Mononuclear cell (primary cell): Measurements from ENCODE around the gene CHRND. TPM values are rescaled to one million over a fixed set of nuclear protein-coding genes. Genes with fewer than 3 reads are reported as not detected.

ENCODE experiments used
- H3K27me3 ChIP-seq: 2 replicates; pipeline ENCODE4 v1.6.0; 2011; ENCODE audit warnings: low read length, control low read depth; ENCODE audit not compliant: insufficient read depth
- H3K4me1 ChIP-seq: 2 replicates; pipeline ENCODE4 v1.5.1; 2011; ENCODE audit warnings: mild to moderate bottlenecking, low read length, control low read depth; ENCODE audit not compliant: insufficient read depth
- H3K4me3 ChIP-seq: 2 replicates; pipeline ENCODE4 v1.5.1; 2011; ENCODE audit warnings: mild to moderate bottlenecking, low read length, moderate library complexity
- H3K9me3 ChIP-seq: 2 replicates; pipeline ENCODE4 v1.5.1; 2011; ENCODE audit warnings: low read depth, mild to moderate bottlenecking, control low read depth, low read length
- total RNA-seq: library from RNA; depleted of rRNA; stranded (reverse); fragments of >200 nt; gene quantifications from one replicate; pipeline ENCODE4 v1.2.3, GENCODE V29; 2012

CHRND gene
- total RNA-seq, 1 donor: not detected

GRCh38 chr2:232537499-232537898, 11.5 kb downstream of the CHRND start:
- Histone ChIP-seq H3K4me1 (peaks cover 15% of the 10 kb centered on the region), H3K9me3 (no peaks in the 10 kb centered on the region), H3K27me3 (no peaks in the 10 kb centered on the region), H3K4me3 (no peak overlapping the region)

GRCh38 chr2:232538671-232539070, 12.7 kb downstream of the CHRND start:
- H3K4me1 ChIP-seq: peaks cover 15% of the 10 kb centered on the region
- H3K27me3 ChIP-seq: no peaks in the 10 kb centered on the region
- no peaks in the 10 kb centered on the region for H3K9me3 ChIP-seq
- H3K4me3 ChIP-seq: no peak overlapping the region

GRCh38 chr2:232539298-232540231, 13.6 kb downstream of the CHRND start, which contains the start of gene CHRNG:
Gene CHRNG, plus strand, starts transcription at chr2:232539692. Its CDS starts 56 bp downstream, at chr2:232539748.
- Histone ChIP-seq H3K4me3 (no peak within 1 kb of the TSS), H3K4me1 (peaks cover 15% of the 10 kb centered on the region), H3K27me3 (no peaks in the 10 kb centered on the region), H3K9me3 (no peaks in the 10 kb centered on the region)

- no peaks in the 10 kb centered on the region for H3K27me3 ChIP-seq
- H3K4me1 ChIP-seq: peaks cover 15% of the 10 kb centered on the region
- H3K9me3 ChIP-seq: no peaks in the 10 kb centered on the region
Observed at GRCh38 chr2:232540441-232541041, 14.6 kb downstream of the CHRND start.

GRCh38 chr2:232541195-232541960, 15.4 kb downstream of the CHRND start:
- no peak overlapping the region for H3K4me3 ChIP-seq
- peaks cover 21% of the 10 kb centered on the region for H3K4me1 ChIP-seq
- H3K9me3 ChIP-seq: no peaks in the 10 kb centered on the region
- H3K27me3 ChIP-seq: no peaks in the 10 kb centered on the region

More at GRCh38 chr2:232540441-232541041, 14.6 kb downstream of the CHRND start:
- H3K4me3 ChIP-seq: no peak overlapping the region

- H3K27me3 ChIP-seq: no peaks in the 10 kb centered on the region
- peaks cover 28% of the 10 kb centered on the region for H3K4me1 ChIP-seq
- no peak overlapping the region for H3K4me3 ChIP-seq
- H3K9me3 ChIP-seq: no peaks in the 10 kb centered on the region
Observed at GRCh38 chr2:232541961-232542714, 16.2 kb downstream of the CHRND start.

GRCh38 chr2:232542715-232543467, 16.9 kb downstream of the CHRND start:
- Histone ChIP-seq H3K9me3 (no peaks in the 10 kb centered on the region), H3K4me1 (peaks cover 36% of the 10 kb centered on the region), H3K4me3 (no peak overlapping the region), H3K27me3 (no peaks in the 10 kb centered on the region)

GRCh38 chr2:232543491-232543890, 17.5 kb downstream of the CHRND start:
- H3K9me3 ChIP-seq: no peaks in the 10 kb centered on the region
- H3K4me1 ChIP-seq: peaks cover 31% of the 10 kb centered on the region
- no peak overlapping the region for H3K4me3 ChIP-seq
- H3K27me3 ChIP-seq: no peaks in the 10 kb centered on the region

GRCh38 chr2:232543928-232544631, 18.1 kb downstream of the CHRND start:
- Histone ChIP-seq H3K9me3 (no peaks in the 10 kb centered on the region), H3K4me1 (peaks cover 28% of the 10 kb centered on the region), H3K27me3 (no peaks in the 10 kb centered on the region), H3K4me3 (no peak overlapping the region)

- H3K4me1 ChIP-seq: peaks cover 29% of the 10 kb centered on the region
- H3K4me3 ChIP-seq: no peak overlapping the region
- no peaks in the 10 kb centered on the region for H3K27me3 ChIP-seq
- H3K9me3 ChIP-seq: no peaks in the 10 kb centered on the region
Observed at GRCh38 chr2:232544674-232545073, 18.7 kb downstream of the CHRND start.

GRCh38 chr2:232545511-232546375, 19.8 kb downstream of the CHRND start:
- Histone ChIP-seq H3K4me3 (no peak overlapping the region), H3K9me3 (no peaks in the 10 kb centered on the region), H3K27me3 (no peaks in the 10 kb centered on the region)

GRCh38 chr2:232547991-232548390, 22.0 kb downstream of the CHRND start:
- Histone ChIP-seq H3K4me3 (no peak overlapping the region), H3K4me1 (peaks cover 47% of the 10 kb centered on the region), H3K27me3 (no peaks in the 10 kb centered on the region), H3K9me3 (no peaks in the 10 kb centered on the region)

More at GRCh38 chr2:232545511-232546375, 19.8 kb downstream of the CHRND start:
- H3K4me1 ChIP-seq: peaks cover 33% of the 10 kb centered on the region
